Measurements from ENCODE around the gene TASL.
"Not testable (repeated sequence)": the region's sequence is repeated elsewhere in the genome, so short reads cannot be mapped to it uniquely, and the experiment has no call there.

Gene TASL

GRCh38 chrX:30615229-30615628 lies 37.7 kb upstream of the TASL start:
- Histone ChIP-seq H3K4me3 (ENCODE audit: control insufficient read depth in 1 of 7, extremely low read depth in 1 of 7, insufficient read depth in 4 of 7, low read depth in 2 of 7, low read length in 6 of 7) (no peak overlapping the region), H3K27me3 (replicated peaks in 2 of 5; ENCODE audit: control insufficient read depth in 4 of 5, insufficient read depth in 5 of 5, low read length in 4 of 5) (no peaks in the 10 kb centered on the region), H3K36me3 (ENCODE audit: control insufficient read depth in 4 of 4, insufficient read depth in 4 of 4, low read length in 3 of 4) (no peaks in the 10 kb centered on the region), H3K27ac (ENCODE audit: insufficient read depth in 1 of 2, low read depth in 1 of 2, low read length in 2 of 2, poor library complexity in 1 of 2, severe bottlenecking in 2 of 2) (no peak overlapping the region), H3K4me1 (ENCODE audit: control extremely low read depth in 1 of 4, control insufficient read depth in 4 of 4, insufficient read depth in 4 of 4, low read length in 3 of 4) (peaks cover 0 to 4% (median 0%) of the 10 kb centered on the region in 4 experiments), H3K9me3 (ENCODE audit: control extremely low read depth in 1 of 5, control insufficient read depth in 4 of 5, insufficient read depth in 2 of 5, low read depth in 1 of 5, low read length in 4 of 5) (peaks cover 0 to 2% (median 0%) of the 10 kb centered on the region in 5 experiments)
- WGBS (ENCODE audit: insufficient coverage): no CpG with 5 or more reads among the region's 4 CpGs
- no peak for DNase-seq
- ChIA-PET POLR2A (no interaction called here), CTCF (no interaction called here)

GRCh38 chrX:30613721-30614120 lies 36.2 kb upstream of the TASL start:
- H3K4me3 ChIP-seq (ENCODE audit: control insufficient read depth in 1 of 7, extremely low read depth in 1 of 7, insufficient read depth in 4 of 7, low read depth in 2 of 7, low read length in 6 of 7): no peak overlapping the region
- 66% methylated on average over 4 of the region's 5 CpGs for WGBS (ENCODE audit: insufficient coverage)
- no peak for DNase-seq
- no peaks in the 10 kb centered on the region for H3K36me3 ChIP-seq (ENCODE audit: control insufficient read depth in 4 of 4, insufficient read depth in 4 of 4, low read length in 3 of 4)
- ChIA-PET CTCF (no interaction called here), POLR2A (no interaction called here)
- peaks cover 0 to 2% (median 0%) of the 10 kb centered on the region in 5 experiments for H3K9me3 ChIP-seq (ENCODE audit: control extremely low read depth in 1 of 5, control insufficient read depth in 4 of 5, insufficient read depth in 2 of 5, low read depth in 1 of 5, low read length in 4 of 5)
- H3K27me3 ChIP-seq (replicated peaks in 2 of 5; ENCODE audit: control insufficient read depth in 4 of 5, insufficient read depth in 5 of 5, low read length in 4 of 5): no peaks in the 10 kb centered on the region
- H3K4me1 ChIP-seq (ENCODE audit: control extremely low read depth in 1 of 4, control insufficient read depth in 4 of 4, insufficient read depth in 4 of 4, low read length in 3 of 4): peaks cover 0 to 4% (median 0%) of the 10 kb centered on the region in 4 experiments
- H3K27ac ChIP-seq (ENCODE audit: insufficient read depth in 1 of 2, low read depth in 1 of 2, low read length in 2 of 2, poor library complexity in 1 of 2, severe bottlenecking in 2 of 2): no peak overlapping the region

- Histone ChIP-seq H3K4me1 (ENCODE audit: control extremely low read depth in 1 of 4, control insufficient read depth in 4 of 4, insufficient read depth in 4 of 4, low read length in 3 of 4) (no peaks in the 10 kb centered on the region), H3K27me3 (replicated peaks in 2 of 5; ENCODE audit: control insufficient read depth in 4 of 5, insufficient read depth in 5 of 5, low read length in 4 of 5) (no peaks in the 10 kb centered on the region), H3K27ac (ENCODE audit: insufficient read depth in 1 of 2, low read depth in 1 of 2, low read length in 2 of 2, poor library complexity in 1 of 2, severe bottlenecking in 2 of 2) (no peak overlapping the region), H3K4me3 (ENCODE audit: control insufficient read depth in 1 of 7, extremely low read depth in 1 of 7, insufficient read depth in 4 of 7, low read depth in 2 of 7, low read length in 6 of 7) (no peak overlapping the region), H3K36me3 (ENCODE audit: control insufficient read depth in 4 of 4, insufficient read depth in 4 of 4, low read length in 3 of 4) (no peaks in the 10 kb centered on the region), H3K9me3 (ENCODE audit: control extremely low read depth in 1 of 5, control insufficient read depth in 4 of 5, insufficient read depth in 2 of 5, low read depth in 1 of 5, low read length in 4 of 5) (peaks cover 0 to 2% (median 0%) of the 10 kb centered on the region in 5 experiments)
- DNase-seq: no peak
- ChIA-PET POLR2A (no interaction called here), CTCF (interaction anchor here (0.7 kb wide), 1 partner anchor 101 kb away, joined by 3 read pairs; no protein-coding TSS in a partner anchor)
- WGBS (ENCODE audit: insufficient coverage): 93% methylated on average over 6 of the region's 6 CpGs
Observed at GRCh38 chrX:30612250-30612655, 34.7 kb upstream of the TASL start.

GRCh38 chrX:30610026-30610425 lies 32.5 kb upstream of the TASL start:
- WGBS (ENCODE audit: insufficient coverage): 80% methylated on average over 1 of the region's 2 CpGs
- CTCF ChIA-PET: no interaction called here
- Histone ChIP-seq H3K27me3 (replicated peaks in 2 of 5; ENCODE audit: control insufficient read depth in 4 of 5, insufficient read depth in 5 of 5, low read length in 4 of 5) (no peaks in the 10 kb centered on the region), H3K4me3 (ENCODE audit: control insufficient read depth in 1 of 7, extremely low read depth in 1 of 7, insufficient read depth in 4 of 7, low read depth in 2 of 7, low read length in 6 of 7) (no peak overlapping the region), H3K4me1 (ENCODE audit: control extremely low read depth in 1 of 4, control insufficient read depth in 4 of 4, insufficient read depth in 4 of 4, low read length in 3 of 4) (no peaks in the 10 kb centered on the region), H3K36me3 (ENCODE audit: control insufficient read depth in 4 of 4, insufficient read depth in 4 of 4, low read length in 3 of 4) (no peaks in the 10 kb centered on the region), H3K27ac (ENCODE audit: insufficient read depth in 1 of 2, low read depth in 1 of 2, low read length in 2 of 2, poor library complexity in 1 of 2, severe bottlenecking in 2 of 2) (no peak overlapping the region), H3K9me3 (ENCODE audit: control extremely low read depth in 1 of 5, control insufficient read depth in 4 of 5, insufficient read depth in 2 of 5, low read depth in 1 of 5, low read length in 4 of 5) (no peaks in the 10 kb centered on the region)
- POLR2A ChIA-PET: interaction anchor here (0.5 kb wide), 1 partner anchor 267 kb away, joined by 3 read pairs; no protein-coding TSS in a partner anchor
- no peak for DNase-seq

GRCh38 chrX:30607155-30607554 lies 29.6 kb upstream of the TASL start:
- no peak overlapping the region for H3K27ac ChIP-seq (ENCODE audit: insufficient read depth in 1 of 2, low read depth in 1 of 2, low read length in 2 of 2, poor library complexity in 1 of 2, severe bottlenecking in 2 of 2)
- POLR2A ChIA-PET: interaction anchor here (0.7 kb wide), 1 partner anchor 18 kb away, joined by 5 read pairs; no protein-coding TSS in a partner anchor
- H3K4me1 ChIP-seq (ENCODE audit: control extremely low read depth in 1 of 4, control insufficient read depth in 4 of 4, insufficient read depth in 4 of 4, low read length in 3 of 4): no peaks in the 10 kb centered on the region
- no peaks in the 10 kb centered on the region for H3K27me3 ChIP-seq (replicated peaks in 2 of 5; ENCODE audit: control insufficient read depth in 4 of 5, insufficient read depth in 5 of 5, low read length in 4 of 5)
- H3K36me3 ChIP-seq (ENCODE audit: control insufficient read depth in 4 of 4, insufficient read depth in 4 of 4, low read length in 3 of 4): no peaks in the 10 kb centered on the region
- H3K9me3 ChIP-seq (ENCODE audit: control extremely low read depth in 1 of 5, control insufficient read depth in 4 of 5, insufficient read depth in 2 of 5, low read depth in 1 of 5, low read length in 4 of 5): no peaks in the 10 kb centered on the region
- DNase-seq: no peak
- 50% methylated on average over 1 of the region's 1 CpG for WGBS (ENCODE audit: insufficient coverage)
- CTCF ChIA-PET: no interaction called here
- no peak overlapping the region for H3K4me3 ChIP-seq (ENCODE audit: control insufficient read depth in 1 of 7, extremely low read depth in 1 of 7, insufficient read depth in 4 of 7, low read depth in 2 of 7, low read length in 6 of 7)

- H3K9me3 ChIP-seq (ENCODE audit: control extremely low read depth in 1 of 5, control insufficient read depth in 4 of 5, insufficient read depth in 2 of 5, low read depth in 1 of 5, low read length in 4 of 5); POLR2A ChIA-PET; CTCF ChIA-PET; H3K4me3 ChIP-seq (ENCODE audit: control insufficient read depth in 1 of 7, extremely low read depth in 1 of 7, insufficient read depth in 4 of 7, low read depth in 2 of 7, low read length in 6 of 7); H3K36me3 ChIP-seq (ENCODE audit: control insufficient read depth in 4 of 4, insufficient read depth in 4 of 4, low read length in 3 of 4); DNase-seq; H3K27ac ChIP-seq (ENCODE audit: insufficient read depth in 1 of 2, low read depth in 1 of 2, low read length in 2 of 2, poor library complexity in 1 of 2, severe bottlenecking in 2 of 2); H3K27me3 ChIP-seq (replicated peaks in 2 of 5; ENCODE audit: control insufficient read depth in 4 of 5, insufficient read depth in 5 of 5, low read length in 4 of 5): not testable (repeated sequence)
- 42% methylated on average over 2 of the region's 15 CpGs for WGBS (ENCODE audit: insufficient coverage)
- peaks cover 8 to 17% (median 12%) of the 10 kb centered on the region in 4 experiments for H3K4me1 ChIP-seq (ENCODE audit: control extremely low read depth in 1 of 4, control insufficient read depth in 4 of 4, insufficient read depth in 4 of 4, low read length in 3 of 4)
Observed at GRCh38 chrX:30600269-30601176, 23.0 kb upstream of the TASL start.

GRCh38 chrX:30597216-30598012 lies 19.8 kb upstream of the TASL start:
- peaks cover 16 to 33% (median 22%) of the 10 kb centered on the region in 4 experiments for H3K4me1 ChIP-seq (ENCODE audit: control extremely low read depth in 1 of 4, control insufficient read depth in 4 of 4, insufficient read depth in 4 of 4, low read length in 3 of 4)
- H3K27ac ChIP-seq (ENCODE audit: insufficient read depth in 1 of 2, low read depth in 1 of 2, low read length in 2 of 2, poor library complexity in 1 of 2, severe bottlenecking in 2 of 2): no peak overlapping the region
- no peak overlapping the region for H3K4me3 ChIP-seq (ENCODE audit: control insufficient read depth in 1 of 7, extremely low read depth in 1 of 7, insufficient read depth in 4 of 7, low read depth in 2 of 7, low read length in 6 of 7)
- POLR2A ChIA-PET: no interaction called here
- DNase-seq: peak in 2 of 3 donors; percentile 47 to 55
- no peaks in the 10 kb centered on the region for H3K9me3 ChIP-seq (ENCODE audit: control extremely low read depth in 1 of 5, control insufficient read depth in 4 of 5, insufficient read depth in 2 of 5, low read depth in 1 of 5, low read length in 4 of 5)
- no peaks in the 10 kb centered on the region for H3K27me3 ChIP-seq (replicated peaks in 2 of 5; ENCODE audit: control insufficient read depth in 4 of 5, insufficient read depth in 5 of 5, low read length in 4 of 5)
- no peaks in the 10 kb centered on the region for H3K36me3 ChIP-seq (ENCODE audit: control insufficient read depth in 4 of 4, insufficient read depth in 4 of 4, low read length in 3 of 4)
- 80% methylated on average over 1 of the region's 4 CpGs for WGBS (ENCODE audit: insufficient coverage)
- CTCF ChIA-PET: no interaction called here
